NCI-H2227 (cell line): ENCODE data around the gene RECQL5.

Experiments
- DNase-seq: peaks from one replicate; lab custom pipeline; 2025; ENCODE audit not compliant: unreplicated experiment; lab: John Stamatoyannopoulos, UW

Gene RECQL5

DNA sequence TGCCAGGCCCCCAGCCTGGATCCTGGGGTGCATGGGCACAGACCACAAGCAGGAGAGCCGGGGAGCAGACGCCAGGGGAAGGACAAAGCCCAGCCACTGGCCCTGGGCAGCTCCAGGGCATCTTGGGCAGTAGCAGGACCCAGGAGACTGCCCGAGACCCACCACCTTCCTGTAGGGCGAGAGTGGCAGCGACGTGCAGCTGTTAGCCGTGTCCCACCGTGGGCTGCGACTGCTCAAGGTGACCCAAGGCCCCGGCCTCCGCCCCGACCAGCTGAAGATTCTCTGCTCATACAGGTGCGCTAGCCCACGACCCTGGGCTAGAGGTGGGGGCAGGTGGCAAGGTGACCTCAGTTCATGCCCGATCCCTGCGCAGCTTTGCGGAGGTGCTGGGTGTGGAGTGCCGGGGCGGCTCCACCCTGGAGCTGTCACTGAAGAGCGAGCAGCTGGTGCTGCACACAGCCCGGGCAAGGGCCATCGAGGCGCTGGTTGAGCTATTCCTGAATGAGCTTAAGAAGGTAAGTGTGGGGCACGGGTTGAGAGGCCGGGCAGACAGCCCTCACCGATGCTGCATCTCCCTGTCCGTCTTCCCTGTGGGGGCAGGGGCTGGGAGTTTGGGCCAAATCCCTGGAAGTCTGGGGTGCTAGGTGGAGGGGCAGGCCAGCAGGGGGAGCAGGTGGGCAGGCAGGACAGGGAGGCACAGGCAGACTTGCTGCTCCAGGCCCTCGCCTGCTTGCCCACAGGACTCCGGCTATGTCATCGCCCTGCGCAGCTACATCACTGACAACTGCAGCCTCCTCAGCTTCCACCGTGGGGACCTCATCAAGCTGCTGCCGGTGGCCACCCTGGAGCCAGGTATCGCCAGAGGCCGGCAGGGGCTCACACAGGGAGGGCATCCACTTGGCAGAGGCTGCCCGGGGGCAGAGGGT, 47.2 kb downstream of the RECQL5 start:
- peak; percentile 38 for DNase-seq

DNA sequence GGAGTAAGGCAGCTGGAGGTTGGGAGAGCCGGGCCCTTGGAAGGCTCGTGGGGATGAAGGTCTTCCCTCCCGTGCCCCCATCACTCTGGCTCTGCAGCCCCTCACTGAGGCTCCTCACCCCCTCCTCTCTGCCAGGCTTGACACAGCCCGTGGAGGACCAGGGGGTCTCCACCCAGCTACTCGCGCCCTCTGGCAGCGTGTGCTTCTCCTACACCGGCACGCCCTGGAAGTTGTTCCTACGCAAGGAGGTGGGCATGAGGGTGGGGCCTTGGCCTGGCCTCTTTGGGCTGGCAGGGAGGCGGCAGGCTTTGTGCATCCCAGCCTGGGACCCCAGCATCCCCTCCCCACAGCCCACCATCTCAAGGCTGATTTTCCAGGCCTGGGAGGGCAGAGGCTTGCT, 49.3 kb downstream of the RECQL5 start:
- no peak for DNase-seq

DNA sequence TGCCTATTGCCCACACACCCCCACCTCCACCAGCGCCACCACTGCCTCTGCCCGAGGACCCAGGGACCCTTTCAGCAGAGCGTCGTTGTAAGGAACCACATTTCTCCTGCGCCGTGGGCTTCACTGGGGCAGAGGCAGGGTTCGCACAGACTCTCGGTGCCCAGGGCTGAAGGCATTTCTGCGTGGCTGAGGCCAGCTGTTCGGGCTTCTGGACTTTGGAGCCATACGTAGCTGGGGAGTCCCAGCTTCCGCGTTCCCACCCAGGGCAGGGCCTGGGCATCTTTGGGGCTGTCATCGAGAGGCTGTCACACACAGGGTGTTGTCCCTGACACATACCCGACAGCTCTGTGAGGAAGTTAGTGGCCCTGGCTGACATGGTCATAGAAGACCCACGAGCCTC, 49.7 kb downstream of the RECQL5 start:
- no peak for DNase-seq

DNA sequence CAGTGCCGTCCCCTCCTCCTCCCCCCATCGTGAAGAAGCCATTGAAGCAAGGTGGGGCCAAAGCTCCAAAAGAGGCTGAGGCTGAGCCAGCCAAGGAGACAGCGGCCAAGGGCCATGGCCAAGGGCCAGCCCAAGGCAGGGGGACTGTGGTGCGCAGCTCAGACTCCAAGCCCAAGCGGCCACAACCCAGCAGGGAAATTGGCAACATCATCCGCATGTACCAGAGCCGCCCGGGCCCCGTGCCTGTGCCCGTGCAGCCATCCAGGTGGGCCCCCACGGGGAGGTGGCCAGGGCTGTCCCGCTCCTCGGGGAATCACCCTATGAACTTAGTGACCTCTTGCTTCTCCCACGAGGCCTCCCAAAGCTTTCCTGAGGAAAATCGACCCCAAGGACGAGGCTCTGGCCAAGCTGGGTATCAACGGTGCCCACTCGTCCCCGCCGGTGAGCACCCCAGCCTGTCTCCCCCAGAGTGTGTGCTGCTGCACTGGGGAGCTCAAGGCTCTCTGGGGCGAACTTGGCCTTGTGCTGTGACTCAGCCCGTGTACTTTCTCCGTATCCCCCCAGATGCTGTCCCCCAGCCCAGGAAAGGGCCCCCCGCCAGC, 50.3 kb downstream of the RECQL5 start:
- no peak for DNase-seq

DNA sequence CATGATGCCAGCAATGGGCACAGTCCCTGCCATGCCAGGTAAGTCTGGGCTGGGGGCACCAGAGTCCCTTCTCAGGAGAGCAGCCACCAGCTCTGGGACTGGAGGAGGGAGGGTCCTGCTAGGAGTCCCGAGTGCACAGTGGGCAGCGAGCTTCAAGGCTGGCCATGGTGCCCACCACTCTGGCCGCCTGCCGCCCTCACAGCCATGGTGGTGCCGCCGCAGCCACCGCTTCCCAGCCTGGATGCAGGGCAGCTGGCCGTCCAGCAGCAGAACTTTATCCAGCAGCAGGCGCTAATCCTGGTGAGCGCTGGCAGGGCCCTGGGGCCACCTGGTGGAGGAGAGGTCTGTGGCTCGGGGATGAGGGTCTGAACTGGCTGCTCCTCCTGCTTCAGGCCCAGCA, 51.7 kb downstream of the RECQL5 start:
- no peak for DNase-seq

DNA sequence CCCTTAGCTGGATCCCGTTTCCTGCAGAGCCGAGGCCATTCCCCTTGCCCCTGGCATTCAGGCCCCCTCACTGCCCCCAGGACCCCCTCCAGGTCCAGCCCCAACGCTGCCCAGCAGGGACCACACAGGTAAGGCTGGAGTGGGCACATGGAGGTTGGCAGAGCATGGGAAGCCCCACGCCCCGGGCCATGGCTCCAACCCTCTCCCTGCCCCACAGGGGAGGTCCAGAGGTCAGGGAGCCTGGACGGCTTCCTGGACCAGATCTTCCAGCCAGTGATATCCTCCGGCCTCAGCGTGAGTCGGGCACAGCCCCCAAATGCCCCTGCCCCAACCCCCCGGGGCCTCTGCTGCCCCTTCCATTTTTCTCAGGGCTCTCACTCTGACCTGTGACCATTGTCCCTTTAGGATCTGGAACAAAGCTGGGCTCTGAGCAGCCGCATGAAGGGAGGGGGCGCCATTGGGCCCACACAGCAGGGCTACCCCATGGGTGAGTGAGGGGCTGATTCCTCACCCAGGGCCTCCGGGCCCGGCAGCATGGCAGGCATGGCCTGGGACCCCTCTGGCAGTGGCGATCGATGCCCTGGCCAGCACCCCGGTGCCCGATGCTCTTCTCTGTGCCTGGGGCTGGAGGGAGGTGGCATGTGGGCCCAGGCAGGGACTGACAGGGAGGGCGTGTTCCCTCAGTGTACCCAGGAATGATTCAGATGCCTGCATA, 52.2 kb downstream of the RECQL5 start:
- no peak for DNase-seq

DNA sequence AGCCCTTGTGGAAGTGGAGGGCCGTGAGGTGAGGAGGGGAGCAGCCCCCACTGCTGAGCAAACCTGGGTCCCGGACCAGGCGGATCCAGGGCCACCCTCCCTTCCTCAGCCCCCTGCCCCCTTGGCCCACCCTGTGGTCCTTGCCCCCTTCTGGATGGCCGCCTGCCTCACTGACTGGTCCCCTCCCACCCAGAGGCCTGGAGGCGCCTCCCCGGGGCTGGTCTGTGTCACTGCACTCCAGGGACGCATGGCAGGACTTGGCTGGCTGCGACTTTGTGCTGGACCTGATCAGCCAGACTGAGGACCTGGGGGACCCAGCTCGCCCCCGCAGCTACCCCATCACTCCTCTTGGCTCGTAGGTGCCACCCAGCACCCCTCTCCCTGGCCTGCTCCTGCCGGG, 52.9 kb downstream of the RECQL5 start:
- no peak for DNase-seq

DNA sequence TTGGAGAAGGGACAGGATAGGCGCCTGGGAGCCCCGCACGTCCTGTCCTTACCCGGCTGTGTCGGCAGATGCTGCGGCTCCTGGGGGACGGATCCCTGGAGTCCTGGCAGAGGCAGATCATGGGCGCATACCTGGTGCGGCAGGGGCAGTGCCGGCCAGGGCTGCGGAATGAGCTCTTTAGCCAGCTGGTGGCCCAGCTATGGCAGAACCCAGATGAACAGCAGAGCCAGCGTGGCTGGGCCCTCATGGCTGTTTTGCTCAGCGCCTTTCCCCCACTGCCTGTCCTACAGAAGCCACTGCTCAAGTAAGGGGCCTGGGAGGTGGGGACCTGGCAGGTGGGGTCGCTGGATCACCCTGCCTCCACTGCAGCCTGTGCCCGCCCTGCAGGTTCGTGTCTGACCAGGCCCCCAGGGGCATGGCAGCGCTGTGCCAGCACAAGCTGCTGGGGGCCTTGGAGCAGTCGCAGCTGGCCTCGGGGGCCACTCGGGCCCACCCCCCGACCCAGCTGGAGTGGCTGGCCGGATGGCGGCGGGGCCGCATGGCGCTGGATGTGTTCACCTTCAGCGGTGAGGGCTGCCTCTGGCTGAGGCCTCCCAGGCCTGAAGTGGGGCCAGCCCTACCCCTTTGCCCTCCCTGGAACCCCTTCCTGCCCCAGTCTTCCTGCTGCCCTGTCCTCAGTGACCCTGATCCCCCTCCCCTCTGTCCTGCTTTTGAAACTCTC, 53.9 kb downstream of the RECQL5 start:
- no peak for DNase-seq

DNA sequence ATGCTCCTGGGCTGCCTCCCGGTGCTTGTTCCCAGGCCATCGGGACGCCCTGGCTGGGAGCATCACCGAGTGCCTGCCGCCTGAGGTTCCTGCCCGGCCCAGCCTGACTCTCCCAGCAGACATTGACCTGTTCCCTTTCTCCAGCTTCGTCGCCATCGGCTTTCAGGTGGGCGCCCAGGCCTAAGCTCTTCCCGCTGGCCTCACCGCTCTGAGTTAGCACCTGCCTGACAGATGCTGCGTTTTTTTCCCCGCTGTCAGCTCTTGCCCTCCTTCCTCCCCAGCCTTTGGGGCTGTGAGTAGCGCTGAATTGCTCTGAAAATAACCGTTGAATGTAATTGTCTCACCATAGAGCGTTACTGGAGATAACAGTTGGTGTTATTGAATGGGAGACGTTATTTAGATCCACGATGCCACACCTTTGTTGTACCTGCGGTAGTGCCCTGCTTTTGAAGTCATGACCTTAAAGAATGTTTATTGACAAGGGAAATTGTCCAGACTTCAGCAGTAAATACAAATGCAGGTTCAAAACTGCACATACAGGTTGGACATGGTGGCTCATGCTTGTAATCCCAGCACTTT, 55.0 kb downstream of the RECQL5 start:
- DNase-seq: no peak

DNA sequence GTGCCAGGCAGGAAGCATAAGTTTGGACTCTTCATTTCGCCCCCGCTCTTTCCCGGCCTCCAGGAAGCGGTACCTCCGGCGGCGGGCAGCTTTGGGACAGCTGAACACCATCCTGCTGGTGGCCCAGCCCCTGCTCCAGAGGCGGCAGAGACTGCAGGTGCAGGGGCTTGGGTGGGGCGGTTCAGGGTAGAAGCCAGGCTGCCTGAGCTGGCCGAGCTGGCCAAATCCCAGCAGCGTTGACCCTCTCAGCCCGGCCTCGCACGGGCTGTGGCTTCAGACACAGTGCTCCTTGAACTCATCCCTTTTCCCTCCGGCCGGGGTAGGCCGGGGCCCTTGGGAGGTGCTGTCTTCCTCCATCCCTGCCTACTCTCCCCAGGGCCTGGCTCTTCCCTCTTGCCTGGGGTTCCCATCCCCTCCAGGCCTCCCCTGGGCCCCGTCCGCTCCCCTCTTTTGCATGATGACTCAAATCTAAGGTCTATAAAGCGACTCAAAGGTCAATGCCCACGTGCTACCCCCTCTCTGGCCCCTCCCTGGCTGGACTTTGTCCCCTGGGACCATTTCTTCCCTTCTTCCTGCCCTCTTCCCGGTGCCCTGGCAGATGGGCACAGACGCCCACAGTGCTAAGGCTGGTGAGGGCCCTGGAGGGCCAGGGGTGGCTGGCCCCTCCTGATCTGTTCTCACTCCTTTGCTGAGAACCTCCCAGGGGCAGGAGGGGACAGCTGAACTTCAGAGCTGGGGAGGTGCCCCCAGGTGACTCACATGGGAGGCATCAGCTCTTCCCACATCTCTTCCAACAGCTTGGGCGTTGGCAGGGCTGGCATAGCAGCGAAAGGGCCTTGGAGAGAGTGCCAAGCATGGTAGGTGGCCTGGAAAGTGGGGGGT, 56.6 kb downstream of the RECQL5 start:
- no peak for DNase-seq

DNA sequence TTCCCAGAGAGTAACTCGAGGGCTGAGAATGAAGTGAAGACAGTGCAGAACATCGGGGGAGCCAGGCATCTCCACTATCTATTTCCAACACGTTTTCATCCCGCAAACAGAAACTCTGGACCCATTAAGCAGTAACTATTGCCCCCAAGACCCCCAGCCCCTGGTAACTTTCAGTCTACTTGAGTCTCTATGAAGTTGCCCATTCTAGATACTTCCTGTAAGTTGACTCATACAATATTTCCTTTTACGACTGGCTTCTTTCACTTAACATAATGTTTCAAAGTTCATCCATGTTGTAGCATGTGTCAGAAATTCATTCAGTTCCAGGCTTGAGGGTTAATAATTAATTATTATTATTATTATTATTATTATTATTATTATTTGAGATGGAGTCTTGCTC, 59.9 kb downstream of the RECQL5 start:
- DNase-seq: no peak

DNA sequence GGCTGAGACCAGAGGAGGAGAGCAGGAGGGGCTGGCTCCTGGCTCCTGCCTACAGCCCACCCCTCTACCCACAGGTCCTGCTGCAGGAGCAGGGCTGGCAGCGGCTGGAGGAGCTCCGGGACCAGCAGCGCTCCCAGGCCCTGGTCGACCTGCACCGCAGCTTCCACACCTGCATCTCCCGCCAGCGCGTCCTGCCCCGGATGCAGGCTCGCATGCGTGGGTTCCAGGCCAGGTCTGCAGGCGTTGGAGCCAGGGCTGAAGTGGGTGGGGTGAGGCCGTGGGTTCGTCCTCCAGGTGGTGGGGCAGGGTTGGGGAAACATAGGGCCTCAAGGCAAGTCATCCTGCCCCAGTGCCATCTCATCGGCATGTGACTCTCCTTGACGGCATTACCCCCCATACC, 61.2 kb downstream of the RECQL5 start:
- no peak for DNase-seq

DNA sequence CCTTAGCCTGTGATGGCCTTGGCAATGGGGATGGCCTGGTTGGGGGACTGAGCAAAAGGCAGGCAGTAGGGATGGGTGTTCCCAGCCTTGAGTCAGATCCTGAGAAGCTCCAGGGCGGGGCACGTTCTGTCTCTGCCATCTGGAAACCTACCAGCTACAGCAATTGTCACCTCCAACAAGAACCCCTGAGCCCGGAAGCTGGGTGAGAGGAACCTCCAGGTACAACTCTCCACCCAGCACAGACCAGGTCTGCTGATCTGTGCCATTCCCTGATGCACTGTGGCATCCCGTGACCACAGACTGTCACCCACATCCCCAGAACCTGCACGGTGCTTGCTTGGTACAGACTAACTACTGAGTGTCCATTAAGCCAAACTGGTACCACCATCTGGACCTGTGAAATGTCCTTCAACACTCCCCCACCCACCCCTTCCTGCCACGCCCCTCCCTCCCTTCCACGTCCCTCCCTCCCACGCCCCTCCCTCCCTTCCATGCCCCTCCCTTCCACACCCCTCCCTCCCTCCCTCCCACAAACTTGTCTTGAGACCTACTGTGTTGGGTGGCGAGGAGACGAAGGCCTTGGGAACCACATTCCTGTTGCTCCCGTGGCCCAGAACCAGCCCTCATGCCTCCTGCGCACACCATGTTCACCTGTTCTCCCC, 62.8 kb downstream of the RECQL5 start:
- no peak for DNase-seq

DNA sequence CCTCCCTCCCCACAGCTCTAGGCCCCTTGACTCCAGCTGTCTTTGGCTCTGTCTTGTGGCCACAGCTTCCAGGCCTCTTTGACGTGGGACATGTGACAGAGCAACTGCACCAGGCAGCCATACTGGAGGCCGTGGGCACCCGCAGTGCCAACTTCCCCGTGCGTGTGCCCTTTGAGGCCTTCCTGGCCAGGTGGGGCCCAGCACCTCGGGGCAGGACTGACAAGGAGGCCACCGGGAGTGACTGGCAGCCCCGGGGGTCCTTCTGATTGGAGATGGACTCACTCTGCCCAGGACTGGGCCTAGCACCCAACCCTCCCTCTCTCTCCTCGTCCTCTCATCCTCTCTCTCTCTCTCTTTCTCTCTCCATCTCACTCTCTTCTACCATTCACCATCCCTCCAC, 63.8 kb downstream of the RECQL5 start:
- no peak for DNase-seq

DNA sequence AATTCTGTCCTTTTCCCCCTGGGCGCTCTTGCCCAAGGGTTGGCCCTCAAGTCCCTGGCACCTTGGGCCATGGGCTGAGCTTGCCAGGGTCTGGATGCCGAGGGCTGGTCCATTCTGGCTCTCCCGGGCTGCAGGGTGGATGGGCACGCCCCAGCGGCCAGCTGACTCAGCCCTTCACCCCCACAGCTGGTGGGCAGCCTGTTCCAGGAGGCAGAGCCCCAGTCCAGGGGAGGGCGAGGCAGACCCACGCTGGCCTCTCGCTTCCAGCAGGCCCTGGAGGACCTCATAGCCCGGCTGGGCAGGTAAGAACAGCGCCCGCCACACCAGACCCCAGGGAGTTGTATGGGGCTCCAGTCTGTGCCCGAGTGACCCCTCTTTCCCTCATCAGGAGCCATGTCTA, 64.3 kb downstream of the RECQL5 start:
- DNase-seq: no peak

DNA sequence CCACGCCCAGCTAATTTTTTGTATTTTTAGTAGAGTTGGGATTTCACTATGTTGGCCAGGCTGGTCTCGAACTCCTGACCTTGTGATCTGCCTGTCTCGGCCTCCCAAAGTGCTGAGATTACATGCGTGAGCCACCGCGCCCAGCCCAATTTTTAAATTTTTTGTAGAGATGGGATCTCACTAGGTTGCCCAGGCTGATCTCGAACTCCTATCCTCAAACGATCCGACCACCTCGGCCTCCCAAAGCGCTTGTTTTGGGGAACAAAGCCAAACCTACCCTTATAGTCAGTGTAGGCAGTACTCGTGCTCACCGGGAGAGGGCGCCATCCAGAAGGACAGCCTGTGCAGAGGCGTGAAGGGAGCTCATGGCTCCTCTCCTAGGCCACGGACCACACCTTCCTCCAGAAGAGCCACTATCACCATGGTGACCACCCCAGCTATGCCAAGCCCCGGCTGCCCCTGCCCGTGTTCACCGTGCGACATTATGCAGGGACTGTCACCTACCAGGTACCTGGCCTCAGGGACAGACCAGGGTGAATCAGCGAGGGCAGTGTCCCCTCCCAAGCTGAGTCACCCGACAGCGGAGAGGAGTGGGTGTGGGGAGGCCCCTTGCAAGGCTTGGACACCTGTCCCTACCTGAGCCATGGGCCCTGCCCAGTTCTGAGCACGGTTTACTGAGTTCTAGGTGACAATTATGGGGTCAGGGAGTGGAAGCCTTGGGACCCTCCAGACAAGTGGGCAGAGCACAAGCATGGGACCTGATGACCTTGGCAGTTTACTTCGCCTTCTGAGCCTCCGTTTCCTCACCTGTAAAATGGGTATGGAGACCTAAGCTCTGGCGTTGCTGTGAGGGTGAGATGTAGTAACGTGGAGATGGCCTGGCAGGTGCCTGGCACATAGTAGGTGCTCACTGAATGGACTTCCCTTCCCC, 65.6 kb downstream of the RECQL5 start:
- peak; percentile 21 for DNase-seq

DNA sequence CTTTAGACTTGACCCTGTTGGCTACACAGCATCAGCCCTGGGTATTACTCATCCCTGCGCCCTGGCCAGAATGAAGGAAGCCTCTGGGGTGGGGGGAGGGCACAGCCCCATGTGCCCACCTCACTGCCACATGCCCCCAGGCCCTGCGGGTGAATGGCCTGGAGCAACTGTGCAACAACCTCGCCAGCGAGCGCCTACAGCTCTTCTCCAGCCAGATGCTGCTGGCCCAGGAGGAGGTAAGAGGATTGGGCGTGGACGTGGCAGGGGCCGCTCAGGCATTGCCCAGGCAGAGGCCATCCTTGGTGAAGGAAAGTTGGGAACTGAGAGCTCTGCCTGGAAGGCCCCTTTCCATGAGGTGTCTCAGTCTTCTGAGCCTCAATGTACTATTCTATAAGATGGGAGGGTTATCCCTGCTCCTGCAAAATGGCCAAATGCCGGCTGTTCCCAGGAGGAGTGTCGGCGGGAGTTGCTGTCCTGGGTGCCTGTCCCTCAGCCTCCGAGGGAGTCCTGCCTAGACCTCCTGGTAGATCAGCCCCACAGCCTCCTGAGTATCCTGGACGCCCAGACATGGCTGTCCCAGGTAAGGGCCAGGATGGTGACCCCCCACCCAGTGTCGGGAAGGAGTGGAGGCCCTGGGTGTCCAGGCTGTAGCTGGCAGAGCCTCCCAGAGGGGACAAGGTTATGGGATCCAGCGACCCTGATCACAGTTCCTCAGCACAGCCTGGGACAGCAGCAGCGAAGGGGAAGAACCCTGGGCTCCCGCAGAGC, 70.5 kb downstream of the RECQL5 start:
- no peak for DNase-seq

DNA sequence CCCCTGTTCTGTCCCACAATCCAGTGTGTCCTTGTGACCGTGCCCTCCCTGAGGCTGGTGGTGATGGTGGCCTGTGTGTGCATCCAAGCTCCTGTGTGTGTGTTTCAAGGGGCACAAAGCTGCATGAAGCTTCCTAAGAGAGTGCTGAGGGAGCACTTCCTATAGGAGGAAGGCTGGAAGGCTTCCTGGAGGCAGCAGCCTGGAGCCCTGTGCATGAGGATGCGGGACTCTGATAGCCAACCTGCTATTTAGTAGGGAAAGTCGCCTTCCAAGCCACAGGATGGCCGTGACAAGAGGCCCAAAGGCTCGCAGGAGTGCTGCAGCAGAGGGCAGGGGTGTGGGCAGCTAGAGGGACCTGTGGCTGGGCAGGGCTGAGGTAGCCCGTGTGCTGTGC, 71.0 kb downstream of the RECQL5 start:
- DNase-seq: no peak
